ENCODE data around the gene MOGAT1. TPM values are rescaled to one million over a fixed set of nuclear protein-coding genes. Genes with fewer than 3 reads are reported as not detected.

MOGAT1 gene, protein sequence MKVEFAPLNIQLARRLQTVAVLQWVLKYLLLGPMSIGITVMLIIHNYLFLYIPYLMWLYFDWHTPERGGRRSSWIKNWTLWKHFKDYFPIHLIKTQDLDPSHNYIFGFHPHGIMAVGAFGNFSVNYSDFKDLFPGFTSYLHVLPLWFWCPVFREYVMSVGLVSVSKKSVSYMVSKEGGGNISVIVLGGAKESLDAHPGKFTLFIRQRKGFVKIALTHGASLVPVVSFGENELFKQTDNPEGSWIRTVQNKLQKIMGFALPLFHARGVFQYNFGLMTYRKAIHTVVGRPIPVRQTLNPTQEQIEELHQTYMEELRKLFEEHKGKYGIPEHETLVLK
- total RNA-seq, result 0.74 TPM
- long read RNA-seq, partial matches to known transcripts, result 2 of 5 reads
- long read RNA-seq, other reads (novel, unspliced or antisense), result 3 of 5 reads

DNA sequence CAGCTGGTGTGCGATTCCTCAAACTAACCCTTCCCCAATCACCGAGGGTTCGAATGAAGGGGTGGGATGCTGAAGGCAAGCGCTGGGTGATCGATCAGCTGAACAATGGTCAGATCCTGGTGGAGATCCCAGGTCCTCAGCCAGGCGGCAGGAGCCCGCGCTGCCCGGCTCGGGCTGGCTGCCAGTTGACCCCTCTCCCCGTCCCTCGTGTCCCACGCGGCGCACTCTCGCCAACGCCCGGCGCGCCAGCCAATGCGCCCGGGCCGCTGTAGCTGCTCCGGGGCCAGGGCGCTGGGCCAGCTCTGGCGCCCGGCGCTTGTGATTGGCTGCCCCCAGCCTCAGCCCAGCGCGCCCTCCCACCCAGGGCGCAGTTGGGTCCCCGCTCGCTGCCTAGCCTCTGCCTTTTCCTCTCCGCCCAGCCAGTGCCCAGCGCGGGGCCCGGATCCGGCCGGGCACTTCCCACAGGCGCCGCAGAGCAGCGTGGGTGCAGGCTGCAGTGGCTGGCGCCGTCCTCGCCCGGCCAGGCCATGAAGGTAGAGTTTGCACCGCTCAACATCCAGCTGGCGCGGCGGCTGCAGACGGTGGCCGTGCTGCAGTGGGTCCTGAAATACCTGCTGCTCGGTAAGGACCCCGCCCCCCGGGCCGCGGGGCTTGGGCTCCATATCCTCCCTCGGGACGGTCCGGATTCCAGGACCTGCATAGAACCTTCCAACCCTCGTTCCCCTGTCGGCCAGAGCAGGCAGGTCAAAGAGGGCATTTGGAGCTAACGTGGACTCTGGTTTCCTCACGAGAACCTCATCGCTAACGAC is at the start of gene MOGAT1:
TSS of gene MOGAT1 (plus strand) at position 400 of the 809 bp plus-strand sequence. CDS start at position 528, 128 bp downstream.
- DNase-seq (ENCODE audit: low spot score), result peak; percentile 90

DNA sequence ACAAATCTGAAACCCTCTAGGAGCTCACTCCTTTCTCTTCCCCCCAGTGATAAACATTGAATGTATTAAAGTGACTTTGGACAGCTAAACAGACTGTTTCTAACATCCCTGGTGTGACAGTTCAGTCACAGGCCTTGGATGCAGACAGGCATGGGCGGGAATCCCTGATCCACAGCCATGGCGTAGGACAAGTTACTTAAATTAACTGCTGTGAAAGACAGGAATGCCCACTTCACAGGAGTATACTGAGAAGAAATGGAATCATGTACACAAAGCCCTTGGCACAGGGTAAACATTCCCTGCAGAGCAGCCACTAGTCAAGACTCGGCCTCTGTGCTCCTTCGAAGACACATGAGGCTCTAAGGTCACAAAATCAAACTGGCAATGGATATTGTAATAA is 49.6 kb upstream of the MOGAT1 start:
- no peak for DNase-seq (ENCODE audit: low spot score)

DNA sequence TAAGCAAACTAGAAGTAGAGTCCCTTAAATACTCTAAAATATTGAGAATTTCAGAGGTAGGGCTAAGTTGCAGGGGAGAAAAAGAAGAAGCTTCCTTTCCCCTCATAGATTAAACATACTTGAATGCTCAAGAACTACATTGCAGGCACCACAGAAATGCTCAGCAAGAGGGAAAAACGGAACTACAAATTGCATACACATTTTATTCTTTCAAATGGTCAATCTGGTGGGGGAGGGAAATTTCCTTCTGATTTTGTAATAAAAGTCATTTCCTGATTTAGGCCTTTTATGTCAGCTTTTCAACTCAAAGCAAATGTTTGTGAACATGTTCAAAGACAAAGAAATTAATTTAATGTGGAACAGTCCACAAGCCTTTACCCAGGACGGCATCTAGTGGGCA is 48.5 kb upstream of the MOGAT1 start:
- no peak for DNase-seq (ENCODE audit: low spot score)

DNA sequence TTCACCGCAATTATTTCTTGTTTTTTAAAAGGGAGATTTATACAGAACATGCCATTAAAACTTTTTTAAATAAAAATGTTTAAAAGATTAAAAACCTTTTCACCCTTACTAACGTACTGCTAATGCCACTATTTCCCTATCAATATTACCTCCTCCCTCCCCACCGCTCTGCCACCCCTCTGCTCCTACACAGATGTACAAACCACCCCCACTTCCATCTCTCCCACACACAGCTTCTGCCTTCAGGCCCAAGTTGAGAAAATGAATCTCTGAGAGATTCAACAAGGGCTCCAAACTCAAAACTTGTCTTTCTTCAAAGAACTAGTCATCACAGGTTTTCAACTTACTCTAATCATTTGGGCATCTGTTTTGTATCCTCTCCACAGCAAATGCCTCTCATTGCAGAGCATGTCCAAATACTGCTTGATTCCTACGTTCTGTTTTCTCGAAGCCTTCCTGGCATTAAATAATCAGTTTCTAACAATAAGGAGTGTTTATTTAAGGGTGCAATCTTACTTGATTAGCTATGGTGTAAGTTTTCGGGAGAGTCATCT is 47.6 kb upstream of the MOGAT1 start:
- DNase-seq (ENCODE audit: low spot score), result no peak

DNA sequence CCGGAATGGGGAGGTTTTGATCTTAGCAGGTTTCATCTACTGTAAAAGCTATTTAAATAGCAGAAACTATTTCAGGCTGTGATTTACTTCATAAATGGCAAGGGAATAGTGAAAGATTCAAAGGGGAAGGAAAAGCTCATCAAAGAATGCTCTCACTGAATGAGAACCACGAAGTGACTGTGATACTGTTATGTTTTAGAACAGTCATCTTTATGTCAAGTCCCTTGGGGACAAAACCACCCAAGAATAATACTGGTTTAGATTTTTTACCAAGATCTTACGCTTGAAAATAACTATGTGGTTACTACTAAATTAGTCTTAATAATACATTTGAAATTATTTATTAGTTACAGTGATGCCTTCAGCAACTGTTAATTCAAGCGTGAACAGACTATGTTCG is 43.7 kb upstream of the MOGAT1 start:
- DNase-seq (ENCODE audit: low spot score), result no peak

DNA sequence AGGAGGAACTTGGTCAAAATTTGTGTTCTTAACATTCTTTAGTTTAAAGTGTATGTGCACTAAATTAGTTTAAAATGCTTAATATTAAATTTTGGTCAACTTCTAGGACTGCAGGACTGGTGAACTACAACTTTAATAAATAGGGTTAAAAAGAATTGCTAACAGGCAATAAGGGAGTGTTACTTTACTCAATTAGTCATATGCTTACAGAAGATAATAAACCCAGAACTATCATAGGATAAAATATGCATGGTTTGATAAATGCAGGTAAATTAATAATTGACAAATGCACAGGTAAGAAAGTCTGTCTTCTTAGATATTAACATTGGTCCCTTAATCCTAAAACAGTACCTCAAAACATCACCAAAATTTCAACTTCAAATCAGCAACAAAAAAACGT is 36.2 kb upstream of the MOGAT1 start:
- no peak for DNase-seq (ENCODE audit: low spot score)

DNA sequence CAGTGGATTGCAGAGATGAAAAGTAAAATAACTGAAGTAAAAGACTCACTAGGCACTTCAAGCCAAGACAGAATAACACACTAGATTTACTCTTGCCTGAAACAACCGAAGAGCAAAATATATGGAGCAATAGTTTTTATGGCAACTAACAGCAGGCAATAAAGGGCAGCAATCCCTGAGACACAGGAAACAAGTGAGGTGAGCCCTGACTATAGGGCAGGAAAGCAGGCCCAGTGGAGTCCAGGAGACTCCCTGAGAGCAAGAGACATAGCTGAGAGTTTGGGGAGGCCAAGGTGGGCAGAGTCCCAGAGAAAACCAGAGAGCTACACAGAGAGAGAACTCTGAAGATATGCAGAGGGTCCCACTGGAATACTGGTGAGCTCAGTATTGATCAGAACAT is 34.4 kb upstream of the MOGAT1 start:
- no peak for DNase-seq (ENCODE audit: low spot score)

DNA sequence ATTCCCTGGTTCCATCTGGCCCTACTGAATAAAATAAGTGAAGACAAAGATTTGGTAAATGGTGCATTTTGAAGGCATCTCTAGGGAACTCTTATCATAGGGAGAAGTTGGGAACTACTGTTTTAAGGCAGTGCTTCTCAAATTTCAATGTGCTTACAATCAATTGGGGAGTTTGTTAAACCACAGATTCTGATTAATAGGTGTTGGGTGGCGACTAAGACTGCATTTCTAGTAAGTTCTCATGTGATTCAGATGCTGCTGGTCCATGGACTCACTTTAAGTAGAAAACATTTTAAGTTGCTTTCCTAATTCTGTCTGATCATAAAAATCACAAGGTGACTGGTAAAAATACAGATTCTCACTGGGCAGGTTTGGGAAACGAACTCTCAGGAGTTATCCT is 30.1 kb upstream of the MOGAT1 start:
- DNase-seq (ENCODE audit: low spot score), result no peak

DNA sequence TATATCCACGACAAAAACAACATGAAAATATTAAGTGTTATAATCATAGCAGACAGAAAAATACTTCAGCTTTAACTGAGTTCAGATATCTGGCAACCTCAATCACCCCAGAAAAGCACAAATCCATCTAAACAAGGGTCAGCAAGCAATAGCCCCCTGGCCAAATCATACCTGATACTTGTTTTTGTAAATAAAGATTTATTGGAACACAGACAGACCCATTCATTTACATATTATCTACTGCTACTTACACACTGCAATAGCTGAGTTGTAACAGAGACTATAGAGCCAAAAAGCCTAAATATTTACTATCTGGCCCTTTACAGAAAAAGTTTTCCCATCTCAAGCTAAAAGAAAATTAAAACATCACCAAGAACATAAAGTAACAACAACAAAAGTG is 28.3 kb upstream of the MOGAT1 start:
- no peak for DNase-seq (ENCODE audit: low spot score)

DNA sequence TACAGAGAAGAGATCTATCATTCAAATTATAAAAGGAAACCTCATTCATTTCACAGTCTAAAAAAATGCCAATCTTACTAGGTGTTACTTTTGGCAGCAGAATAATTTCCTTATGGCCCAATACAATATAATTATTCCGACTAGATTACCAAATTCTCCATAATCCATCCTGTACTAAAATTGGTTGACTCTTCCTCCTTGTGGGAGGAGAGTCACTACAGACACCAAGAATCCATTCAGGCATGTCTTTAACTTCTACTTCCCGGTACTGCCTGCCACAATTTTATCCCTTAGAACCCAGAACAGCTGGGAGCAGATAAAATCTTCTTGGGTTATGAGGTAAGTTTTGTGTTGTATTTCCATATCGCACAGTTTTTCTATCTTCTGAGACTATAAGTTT is 25.4 kb upstream of the MOGAT1 start:
- no peak for DNase-seq (ENCODE audit: low spot score)

DNA sequence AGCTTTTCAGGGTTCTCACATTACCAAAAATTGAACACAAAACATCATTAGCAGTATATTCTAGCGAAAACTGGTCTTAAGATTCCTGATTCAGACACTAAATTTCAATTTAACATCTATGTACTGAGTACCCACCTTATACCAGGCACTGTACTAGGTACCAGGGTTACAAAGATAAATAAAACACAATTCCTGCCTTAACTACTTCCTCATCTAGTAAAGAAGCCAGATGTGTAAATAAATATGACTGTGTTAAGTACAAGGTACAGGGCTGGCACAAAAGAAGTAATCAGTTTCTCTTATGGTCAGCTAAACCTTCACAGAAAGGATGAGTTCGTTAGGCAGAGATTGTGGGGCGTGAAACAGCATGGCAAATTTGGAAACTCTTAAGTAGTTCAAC is 21.7 kb upstream of the MOGAT1 start:
- DNase-seq (ENCODE audit: low spot score), result no peak

DNA sequence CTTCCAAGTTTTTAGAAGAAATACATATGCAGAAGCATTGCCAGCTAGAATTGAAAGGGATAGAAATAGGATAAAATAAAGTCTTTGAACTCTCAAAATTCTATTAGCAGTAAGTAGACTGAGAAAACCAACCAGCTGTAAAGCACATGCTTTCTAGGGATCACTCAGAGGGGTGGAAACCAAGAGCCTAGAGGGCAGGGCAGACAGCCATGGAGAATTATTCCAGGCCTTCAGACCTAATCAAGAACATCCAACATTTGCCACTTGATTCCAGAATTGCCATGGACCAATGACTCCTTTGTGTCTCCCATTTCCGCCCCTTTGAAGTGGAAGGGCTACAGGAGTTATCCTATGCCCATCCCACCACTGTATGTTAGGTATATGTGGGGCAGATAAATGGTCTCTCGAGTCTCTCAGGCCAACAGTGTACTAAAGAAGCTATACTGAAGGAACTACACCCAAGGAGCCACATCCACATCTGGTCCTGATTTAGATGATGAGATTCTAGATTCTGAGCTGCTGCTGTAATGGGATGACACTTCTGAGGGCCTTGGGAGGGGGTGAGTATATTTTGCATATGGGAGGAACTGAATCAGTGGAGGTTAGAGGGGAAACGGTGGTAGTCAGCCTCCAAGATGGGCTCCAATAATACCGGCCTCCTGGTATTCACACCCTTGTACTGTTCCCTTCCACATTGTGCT is 19.6 kb upstream of the MOGAT1 start:
- no peak for DNase-seq (ENCODE audit: low spot score)

DNA sequence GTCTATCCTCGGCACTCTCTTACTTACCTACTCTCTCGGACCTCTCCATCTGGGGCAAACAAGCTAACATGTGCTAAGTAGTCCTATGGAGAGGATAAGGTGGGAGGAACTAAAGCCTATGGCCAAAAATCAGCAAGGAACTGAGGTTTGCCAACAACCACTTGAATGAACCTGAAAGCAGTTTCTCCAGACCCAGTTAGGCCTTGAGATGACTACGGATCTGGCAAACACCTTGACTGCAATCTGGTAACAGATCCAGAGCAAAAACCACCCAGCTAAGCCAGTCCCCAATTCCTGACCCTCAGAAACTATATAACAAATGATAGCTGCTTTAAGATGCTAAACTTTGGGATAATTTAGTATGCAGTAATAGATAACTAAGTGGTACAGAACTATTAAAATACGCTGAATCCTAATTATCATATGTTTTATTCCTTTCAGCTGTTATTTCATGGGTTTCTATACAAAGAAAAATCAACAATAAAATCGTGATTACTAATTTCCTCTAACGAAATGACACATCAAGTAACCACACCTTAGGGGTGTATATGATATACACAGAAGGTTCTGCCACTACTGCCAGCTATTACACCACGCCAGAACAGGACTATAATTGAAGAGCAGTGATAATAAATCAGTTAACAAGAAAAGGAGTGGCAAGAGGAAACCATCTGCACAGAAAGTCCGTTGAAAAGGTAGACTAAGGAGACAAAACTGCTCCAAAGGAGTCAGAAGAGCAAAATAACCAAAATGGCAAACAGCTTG is 18.8 kb upstream of the MOGAT1 start:
- DNase-seq (ENCODE audit: low spot score), result no peak

DNA sequence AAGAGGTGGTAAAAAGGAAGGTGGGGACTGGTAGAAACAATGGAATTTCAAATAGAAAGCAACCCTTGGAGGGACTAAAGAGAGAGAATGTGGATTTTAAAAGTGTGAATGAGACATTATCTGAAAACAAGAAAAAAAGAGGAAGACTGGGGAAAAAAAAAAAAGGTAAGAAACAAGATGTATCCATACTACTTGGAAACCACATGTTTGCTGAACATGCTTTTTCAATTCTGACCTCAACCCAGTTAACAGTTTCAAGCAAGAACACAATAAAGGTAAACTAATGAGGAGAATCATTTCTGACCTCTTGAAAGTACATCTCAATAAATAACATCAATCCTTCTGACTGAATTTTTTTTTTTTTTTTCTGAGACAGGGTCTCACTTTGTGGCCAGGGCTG is 18.2 kb upstream of the MOGAT1 start:
- no peak for DNase-seq (ENCODE audit: low spot score)

DNA sequence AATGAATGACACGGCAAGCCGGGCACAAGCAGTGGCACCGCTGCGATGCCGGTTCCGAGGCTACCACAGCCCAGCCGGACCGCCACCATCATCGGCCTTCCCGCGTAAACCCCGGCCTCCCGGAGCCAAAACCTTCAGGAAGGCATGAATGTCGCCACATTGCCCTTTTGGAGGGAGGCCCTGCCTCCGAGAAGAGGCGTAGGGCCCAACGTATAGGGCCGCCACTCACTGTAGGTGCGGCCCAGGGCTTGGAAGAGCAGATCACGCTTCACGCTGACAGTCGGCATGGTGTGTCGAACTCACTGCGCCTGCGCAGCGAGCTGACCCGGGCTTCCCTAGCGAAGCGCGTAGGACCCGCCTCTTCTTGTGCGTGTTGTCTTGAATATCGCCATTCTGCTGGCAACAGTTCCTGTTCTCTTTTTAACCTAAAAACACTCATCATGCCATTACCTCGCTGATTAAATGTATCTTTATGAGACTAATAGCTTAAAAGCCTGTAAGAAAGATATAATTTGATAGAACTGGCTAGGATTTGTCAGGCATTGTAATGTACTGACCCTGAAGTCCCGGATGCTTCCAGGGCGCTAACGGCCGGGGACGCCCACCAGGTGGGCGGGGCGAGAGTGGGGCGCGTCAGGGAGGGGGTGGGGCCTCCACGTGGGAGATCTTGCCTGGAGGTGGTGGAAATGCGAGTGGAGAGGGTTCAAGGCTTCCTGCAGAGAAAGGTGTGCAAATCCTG is 15.5 kb upstream of the MOGAT1 start, which contains the start of gene FARSB:
TSS of gene FARSB (minus strand) at position 306 of the 739 bp plus-strand sequence. CDS start at position 287, 19 bp downstream.
- peak; percentile 98 for DNase-seq (ENCODE audit: low spot score)

DNA sequence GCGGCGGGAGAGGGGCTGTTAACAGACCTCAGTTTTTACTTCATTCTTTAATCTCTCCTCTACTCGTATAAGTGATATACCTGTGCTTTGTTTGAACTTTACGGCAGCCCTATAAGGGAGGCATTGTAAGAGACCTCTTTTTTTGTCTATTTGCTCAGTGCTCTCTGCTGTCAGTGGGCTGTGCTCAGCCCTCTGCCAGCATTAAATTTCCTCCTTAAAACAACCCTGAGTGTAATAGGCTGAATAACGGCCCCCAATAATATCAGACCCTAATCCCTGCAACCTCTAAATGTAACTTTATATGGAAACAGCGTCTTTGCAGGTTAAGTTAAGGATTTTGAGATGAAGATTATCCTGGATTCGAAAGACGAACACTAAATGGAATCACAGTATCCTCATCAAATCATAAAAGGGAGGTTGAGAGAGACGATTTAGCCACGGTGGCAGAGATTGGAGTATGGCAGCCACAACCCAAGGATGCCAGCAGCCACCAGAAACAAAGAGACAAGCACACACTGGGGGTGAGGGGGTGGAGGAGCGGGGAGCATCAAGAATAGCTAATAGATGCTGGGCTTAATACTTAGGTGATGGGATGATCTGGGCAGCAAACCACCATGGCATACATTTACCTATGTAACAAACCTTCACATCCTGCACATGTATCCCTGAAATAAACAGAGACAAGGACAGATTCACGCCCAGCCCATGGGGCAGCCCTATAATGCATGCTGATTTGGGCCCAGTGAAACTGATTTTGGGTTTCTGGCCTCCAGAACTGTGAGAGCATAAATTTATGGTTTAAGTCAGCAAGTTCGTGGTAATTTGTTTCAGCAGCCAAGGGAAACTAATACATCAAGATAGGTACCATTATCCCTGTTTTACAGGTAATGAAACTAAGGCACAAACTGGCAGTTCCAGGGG is 14.7 kb upstream of the MOGAT1 start:
- DNase-seq (ENCODE audit: low spot score), result no peak

DNA sequence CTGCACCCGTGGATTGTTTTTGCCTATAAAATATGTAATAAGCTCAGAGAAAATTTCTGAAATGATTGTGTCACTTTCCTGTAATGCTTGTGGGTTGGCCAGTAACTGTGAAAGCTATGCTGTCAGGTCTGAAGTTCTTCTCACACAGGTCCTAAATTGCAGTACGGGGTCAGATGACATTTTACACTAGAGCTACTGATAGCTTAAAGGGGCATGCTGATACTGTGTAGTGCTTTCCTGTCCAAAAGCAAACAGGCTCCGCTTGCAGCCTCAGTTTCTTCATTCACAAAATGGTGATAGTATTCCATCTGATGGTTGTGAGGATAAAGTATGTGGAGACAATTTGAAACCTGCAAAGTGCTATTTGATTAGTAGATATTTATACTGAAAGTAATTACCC is 8.0 kb upstream of the MOGAT1 start:
- no peak for DNase-seq (ENCODE audit: low spot score)

DNA sequence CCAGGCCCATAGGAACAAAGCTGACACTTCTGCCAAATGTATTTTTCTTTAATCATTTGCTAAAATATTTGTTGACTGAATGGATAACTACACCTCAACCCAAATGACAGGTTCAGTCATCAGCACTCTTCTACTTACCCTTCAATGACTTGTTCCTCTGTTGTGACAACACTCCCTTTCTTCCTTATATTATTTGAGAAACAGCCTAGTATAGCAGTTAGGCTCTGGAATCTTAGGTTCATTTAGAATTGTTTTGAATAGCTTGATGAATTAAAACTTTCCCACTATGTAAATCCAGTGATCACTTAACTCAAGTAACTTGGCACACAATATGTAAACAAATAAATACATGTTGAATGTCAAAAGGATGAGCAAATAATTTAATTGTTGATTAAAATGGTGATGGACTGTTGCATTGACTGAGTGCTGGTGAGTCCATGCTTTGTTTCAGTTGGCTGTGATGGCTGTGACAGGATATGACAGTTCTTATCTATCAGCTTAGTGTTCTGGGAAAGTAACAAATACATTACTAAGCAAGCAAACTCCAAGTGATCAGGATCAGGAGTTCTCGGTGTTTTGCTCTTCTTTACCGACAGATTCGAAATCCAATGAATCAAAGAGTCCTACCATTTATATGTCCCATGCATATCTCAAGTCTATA is 2.8 kb upstream of the MOGAT1 start:
- DNase-seq (ENCODE audit: low spot score), result no peak

All from mesenteric fat pad (tissue), 1 donor.